GM12878 (cell line): Measurements from ENCODE around the gene CHD6. TPM values are rescaled to one million over a fixed set of nuclear protein-coding genes. Genes with fewer than 3 reads are reported as not detected.

Experiments used
- BRCA1 ChIP-seq: IDR thresholded peaks from 2 replicates; pipeline ENCODE4 v1.6.1; 2011; ENCODE audit warnings: low read depth, low read length, improper control_type of control experiment
- CHD2 ChIP-seq: IDR thresholded peaks from 2 replicates; pipeline ENCODE4 v1.6.1; 2011; ENCODE audit warnings: low read depth, low read length, improper control_type of control experiment, borderline replicate concordance
- CUX1 ChIP-seq: IDR thresholded peaks from 2 replicates; pipeline ENCODE4 v1.6.1; 2012; ENCODE audit warnings: improper control_type of control experiment, low read depth, low read length; ENCODE audit not compliant: insufficient replicate concordance
- GABPA ChIP-seq: IDR thresholded peaks from 2 replicates; pipeline ENCODE4 v1.6.1; 2014; ENCODE audit warnings: antibody characterized with exemption, low read depth, mild to moderate bottlenecking, inconsistent platforms
- NFYB ChIP-seq: IDR thresholded peaks from 2 replicates; pipeline ENCODE4 v1.6.1; 2011; ENCODE audit warnings: low read depth, mild to moderate bottlenecking, low read length, improper control_type of control experiment, moderate library complexity; ENCODE audit not compliant: insufficient read depth
- PBX3 ChIP-seq: IDR thresholded peaks from 2 replicates; pipeline ENCODE4 v1.6.1; 2011; ENCODE audit warnings: mild to moderate bottlenecking, low read depth, low read length, moderate library complexity; ENCODE audit not compliant: insufficient replicate concordance
- RFX5 ChIP-seq: IDR thresholded peaks from 2 replicates; pipeline ENCODE4 v1.6.1; 2011; ENCODE audit warnings: low read depth, low read length, improper control_type of control experiment
- STAT1 ChIP-seq: fragments of 450-650 bp; conservative IDR thresholded peaks from 2 replicates; pipeline ENCODE4 v1.6.1; 2014; ENCODE audit warnings: antibody characterized with exemption, mild to moderate bottlenecking
- polyA plus RNA-seq, 11 experiments: library from polyadenylated mRNA; depleted of rRNA in 4 of 11; unstranded in 6 of 11; stranded (reverse) in 5 of 11; fragments of >200 nt; fragmentation: Nextera tagmentation in 4 of 11; fragmentation: Illumina TruSeq in 1 of 11; extraction: Ambion mirVana in 4 of 11; extraction: Trizol in 1 of 11; gene quantifications; 1 replicate in 1 of 11; 2 replicates in 10 of 11; pipeline versions ENCODE4 v1.2.1 to v1.2.3, GENCODE V29; 2011 to 2016; ENCODE audit warnings: inconsistent platforms in 2 of 11, missing spikeins in 2 of 11, low read depth in 1 of 11
- total RNA-seq, 4 experiments: library from RNA; depleted of rRNA in 3 of 4; stranded (reverse); fragments of >200 nt in 3 of 4; fragmentation: Illumina TruSeq in 1 of 4; extraction: Trizol in 1 of 4; gene quantifications; 2 replicates each; pipeline versions ENCODE4 v1.2.1 to v1.2.3, GENCODE V29; 2013 to 2021

CHD6 gene
- total and polyA plus RNA-seq, 10 of the 15 experiments (the other 5 are each of a cell fraction or from before 2014, with no cell fraction given): 4.3 to 25.5 (median 17.1) TPM

GRCh38 chr20:41650231-41650948 lies 32.2 kb upstream of the CHD6 start (continued):
- no peak for TF ChIP-seq CUX1
- TF ChIP-seq NFYB: no peak
- no peak for TF ChIP-seq RFX5
- TF ChIP-seq PBX3: no peak
- TF ChIP-seq BRCA1: no peak
- TF ChIP-seq STAT1: no peak
- TF ChIP-seq GABPA: no peak
- TF ChIP-seq CHD2: no peak
